HG02798 (cell line): ENCODE measurements around the gene ETFRF1.

Experiments used
- ATAC-seq: cut with Tn5 transposase; IDR thresholded peaks from one replicate; pipeline ENCODE4 v1.9.1; 2021; ENCODE audit warnings: mild to moderate bottlenecking; ENCODE audit not compliant: unreplicated experiment, poor library complexity

ETFRF1 gene, protein sequence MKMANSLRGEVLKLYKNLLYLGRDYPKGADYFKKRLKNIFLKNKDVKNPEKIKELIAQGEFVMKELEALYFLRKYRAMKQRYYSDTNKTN

DNA sequence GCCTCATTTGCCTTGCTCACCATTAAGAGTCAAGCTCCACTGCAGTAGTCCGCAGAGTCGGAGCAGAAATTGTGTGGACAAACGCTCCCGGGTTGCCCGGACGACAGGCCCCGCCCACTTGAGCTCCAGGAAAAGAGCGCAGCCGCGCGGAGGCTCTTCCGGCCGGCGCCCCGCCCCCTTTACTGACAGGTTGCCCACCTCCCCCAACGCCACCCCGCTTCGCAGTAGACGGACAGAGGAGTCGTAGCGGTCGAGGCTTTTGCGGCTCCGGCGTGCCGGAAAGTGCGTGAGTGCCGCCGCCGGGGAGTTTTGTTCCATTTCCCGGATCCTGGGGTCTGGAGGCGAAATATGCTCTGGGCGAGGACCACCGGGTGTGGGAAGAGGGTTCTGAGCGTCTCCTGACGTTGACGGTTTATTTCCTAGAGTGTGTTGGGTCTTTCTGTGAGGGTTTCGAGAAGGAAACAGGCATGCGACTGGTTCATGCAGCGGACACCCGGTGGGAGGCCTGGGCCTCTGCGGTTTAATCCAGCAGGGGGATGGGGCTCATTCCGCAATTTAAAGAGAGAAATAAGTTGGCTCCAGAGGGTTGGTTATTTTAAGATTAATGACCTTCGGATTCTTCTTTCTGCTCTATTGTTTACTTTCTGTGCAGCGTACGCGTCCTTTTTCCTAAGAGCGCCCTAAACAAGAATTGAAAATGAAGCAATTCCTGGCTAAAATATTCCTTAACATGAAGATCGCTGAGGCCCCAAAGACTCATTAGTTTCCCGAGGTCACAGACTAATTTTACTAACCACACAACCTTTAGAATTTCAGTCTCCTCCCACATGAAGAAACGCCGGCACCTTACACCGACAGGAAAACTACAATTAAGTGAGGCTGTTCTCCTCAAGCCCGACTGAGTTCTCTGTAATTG lies at the start of gene ETFRF1, which contains the start of gene DNAI7:
Gene ETFRF1, plus strand, starts transcription at position 182 of the 916 bp plus-strand sequence. CDS start 8,720 bp downstream, outside the sequence.
Gene DNAI7, minus strand, starts transcription at position 105 of the 916 bp plus-strand sequence. Its CDS starts 82 bp downstream, at position 23.
- peak; percentile 98 for ATAC-seq

DNA sequence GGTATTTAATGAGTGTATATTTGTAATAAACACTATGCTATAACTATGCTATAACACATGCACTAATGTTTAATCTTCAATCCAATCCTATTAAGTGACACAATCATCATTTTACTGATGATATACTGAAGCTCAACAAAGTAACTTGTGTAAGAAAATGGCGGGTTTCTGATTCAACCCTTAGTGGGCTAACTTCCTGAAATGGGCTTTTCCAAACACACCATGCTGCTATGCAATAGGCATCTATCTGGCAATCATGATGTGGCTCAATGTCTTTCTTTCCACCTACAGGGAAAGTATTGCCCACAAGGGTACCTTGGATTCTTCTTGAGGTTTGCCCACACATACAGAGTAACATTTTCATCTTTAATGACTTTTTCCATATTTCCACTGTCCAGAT lies 48.4 kb upstream of the ETFRF1 start:
- ATAC-seq = no peak

DNA sequence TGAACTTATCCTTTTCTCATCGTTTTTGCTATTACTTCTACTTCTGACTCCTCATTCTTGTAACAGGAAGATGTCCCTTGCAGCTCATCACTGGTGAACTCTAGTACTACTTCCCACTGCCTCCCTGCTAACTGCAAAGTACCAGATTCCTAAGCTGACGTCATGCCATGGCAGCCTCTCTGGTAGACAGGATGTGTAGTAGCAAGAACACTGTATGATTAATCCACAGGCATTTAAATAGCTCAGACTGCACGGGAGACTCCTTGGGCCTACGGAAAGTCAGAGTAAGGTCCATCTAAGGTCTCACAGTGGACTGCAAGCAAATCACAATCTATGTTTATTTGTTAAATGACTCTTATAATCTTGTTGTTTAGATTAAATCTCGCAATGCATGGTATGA lies 43.6 kb upstream of the ETFRF1 start:
- no peak for ATAC-seq

DNA sequence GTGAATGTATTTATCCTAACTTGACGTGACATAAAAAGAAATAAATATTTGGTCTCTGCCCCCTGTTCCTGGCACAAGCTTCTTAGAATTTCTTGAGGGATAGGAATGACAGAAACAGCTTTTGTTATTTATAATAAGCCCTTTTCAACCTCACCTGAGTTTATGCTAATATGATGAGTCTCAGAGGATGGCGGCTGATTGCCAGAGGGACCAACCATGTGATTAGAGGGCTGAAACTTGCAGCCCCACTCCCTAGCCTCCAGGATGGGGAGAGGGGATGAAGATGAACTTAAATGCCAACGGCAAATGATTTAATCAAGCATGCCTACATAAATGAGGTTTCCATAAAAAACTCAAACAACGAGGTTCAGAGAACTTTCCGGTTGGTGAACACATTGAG lies 43.0 kb upstream of the ETFRF1 start:
- ATAC-seq = no peak

DNA sequence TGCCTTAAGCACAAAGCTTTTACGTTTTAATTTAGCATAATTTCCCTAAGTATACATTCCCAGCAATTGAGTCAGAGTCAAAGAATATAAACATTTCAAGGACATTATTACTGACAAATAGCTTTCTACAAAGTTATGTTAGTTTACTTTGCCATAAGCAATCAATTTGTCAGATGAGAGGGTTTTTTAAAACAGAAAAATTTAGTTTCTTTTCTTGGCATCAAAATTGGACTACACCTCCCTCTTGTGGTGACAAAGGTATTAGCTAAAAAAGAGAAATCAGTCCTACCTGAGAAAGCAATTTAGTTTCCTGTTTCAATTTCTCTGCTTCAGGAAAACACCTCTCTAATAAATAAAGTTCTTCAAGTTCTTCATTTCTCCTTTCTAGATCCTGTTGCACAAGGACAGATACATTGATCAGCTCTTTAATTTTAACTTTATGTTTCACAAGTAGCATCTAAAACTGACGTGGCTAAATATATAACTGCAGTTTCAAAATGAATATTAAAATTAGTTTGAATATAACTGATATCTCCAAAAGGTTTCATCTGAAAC lies 39.9 kb upstream of the ETFRF1 start:
- ATAC-seq = peak; percentile 59

DNA sequence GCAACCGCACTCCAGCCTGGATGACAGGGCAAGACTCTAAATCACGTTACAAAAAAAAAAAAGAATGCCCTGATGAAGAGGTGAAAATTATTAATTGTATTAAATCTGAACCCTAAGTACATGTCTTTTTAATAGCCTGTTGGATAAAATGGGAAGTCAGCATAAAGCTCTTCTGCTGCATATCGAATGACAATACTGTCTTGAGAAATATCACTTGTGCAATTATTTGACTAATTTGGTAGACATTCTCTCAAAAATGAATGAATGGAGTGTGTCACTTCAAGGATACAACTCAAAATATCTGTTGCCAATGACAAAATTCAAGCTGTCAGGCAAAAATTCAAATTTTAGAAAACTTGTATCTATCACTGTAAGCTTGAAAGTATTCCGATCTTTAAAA lies 39.0 kb upstream of the ETFRF1 start:
- ATAC-seq = no peak

DNA sequence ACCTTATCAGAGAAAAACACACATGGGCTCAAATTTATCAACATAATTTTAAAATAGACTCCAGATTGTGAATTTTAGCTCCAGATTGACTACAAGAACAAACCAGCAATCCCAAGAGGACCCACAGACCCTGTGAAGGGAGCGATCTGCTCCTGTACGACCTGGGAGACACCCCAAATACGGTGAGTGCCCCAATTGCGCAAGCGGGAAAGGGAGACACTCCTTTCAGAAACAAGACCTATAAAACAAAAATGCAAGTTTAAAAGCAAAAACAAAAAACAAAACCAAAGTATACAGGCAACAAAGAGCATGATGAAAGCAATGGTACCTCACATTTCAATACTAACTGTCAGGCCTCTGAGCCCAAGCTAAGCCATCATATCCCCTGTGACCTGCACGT lies 32.2 kb upstream of the ETFRF1 start:
- ATAC-seq = no peak

DNA sequence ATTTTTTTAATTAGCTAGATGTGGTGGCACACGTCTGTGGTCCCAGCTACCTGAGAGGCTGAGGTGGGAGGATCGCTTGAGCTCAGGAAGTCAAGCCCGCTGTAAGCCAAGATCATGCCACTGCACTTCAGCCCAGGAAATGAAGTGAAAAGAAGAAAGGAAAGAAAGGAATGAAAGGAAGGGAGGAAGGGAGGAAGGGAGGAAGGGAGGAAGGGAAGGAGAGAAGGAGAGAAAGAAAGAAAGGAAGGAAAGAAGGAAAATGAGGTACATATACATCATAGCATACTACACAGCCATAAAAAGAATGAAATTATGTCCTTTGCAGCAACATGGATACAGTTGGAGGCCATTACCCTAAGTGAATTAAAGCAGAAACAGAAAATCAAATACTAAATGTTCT lies 12.3 kb upstream of the ETFRF1 start:
- ATAC-seq = no peak

DNA sequence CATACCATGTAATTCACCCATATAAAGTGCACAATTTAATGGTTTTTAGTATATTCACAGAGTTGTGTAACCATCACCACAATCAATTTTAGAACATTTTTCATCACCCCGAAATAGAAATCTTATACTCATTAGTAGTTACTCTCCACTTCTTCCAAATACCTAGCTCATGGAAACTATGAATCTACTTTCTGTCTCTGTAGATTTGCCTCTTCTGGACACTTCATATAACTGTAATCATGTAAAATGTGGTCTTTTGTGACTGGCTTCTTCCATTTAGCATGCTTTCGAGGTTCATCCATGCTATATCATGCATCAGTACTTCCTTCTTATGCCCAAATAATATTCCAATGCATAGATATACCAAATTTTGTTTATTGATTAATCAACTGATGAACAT lies 10.9 kb upstream of the ETFRF1 start:
- ATAC-seq = no peak

DNA sequence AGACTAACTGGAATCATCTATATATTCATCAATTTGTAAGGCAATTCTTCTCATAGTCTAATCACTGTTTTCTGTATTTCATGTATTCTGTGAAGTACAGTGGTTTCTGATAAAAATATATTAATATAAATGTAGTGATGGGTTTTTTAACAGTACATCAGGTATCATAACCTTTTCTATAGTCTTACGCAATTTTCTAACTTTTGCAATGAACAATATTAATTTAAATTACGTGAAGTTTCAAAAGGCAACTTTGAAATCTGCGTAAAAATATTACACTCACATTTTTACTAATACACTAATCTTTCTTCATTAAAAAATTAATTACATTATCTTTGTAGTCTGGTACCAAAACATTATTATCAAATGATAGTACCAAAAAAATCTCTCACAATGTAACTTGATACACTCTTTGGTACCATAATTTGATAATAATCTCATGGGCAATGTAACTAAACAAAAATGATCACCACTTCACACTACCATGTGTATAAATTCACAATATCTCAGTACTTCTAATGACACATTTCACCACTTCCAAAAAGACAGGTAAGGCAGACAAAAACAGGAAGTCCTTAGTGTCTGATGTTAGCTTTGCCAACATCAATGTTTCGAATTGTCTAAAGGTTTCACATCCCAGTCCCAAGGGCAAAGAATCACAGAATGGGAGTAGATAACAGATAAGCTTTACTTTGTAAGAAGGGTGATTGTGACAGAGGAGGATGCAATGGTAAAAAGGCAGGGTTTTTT lies 8.8 kb upstream of the ETFRF1 start:
- ATAC-seq = peak; percentile 36

DNA sequence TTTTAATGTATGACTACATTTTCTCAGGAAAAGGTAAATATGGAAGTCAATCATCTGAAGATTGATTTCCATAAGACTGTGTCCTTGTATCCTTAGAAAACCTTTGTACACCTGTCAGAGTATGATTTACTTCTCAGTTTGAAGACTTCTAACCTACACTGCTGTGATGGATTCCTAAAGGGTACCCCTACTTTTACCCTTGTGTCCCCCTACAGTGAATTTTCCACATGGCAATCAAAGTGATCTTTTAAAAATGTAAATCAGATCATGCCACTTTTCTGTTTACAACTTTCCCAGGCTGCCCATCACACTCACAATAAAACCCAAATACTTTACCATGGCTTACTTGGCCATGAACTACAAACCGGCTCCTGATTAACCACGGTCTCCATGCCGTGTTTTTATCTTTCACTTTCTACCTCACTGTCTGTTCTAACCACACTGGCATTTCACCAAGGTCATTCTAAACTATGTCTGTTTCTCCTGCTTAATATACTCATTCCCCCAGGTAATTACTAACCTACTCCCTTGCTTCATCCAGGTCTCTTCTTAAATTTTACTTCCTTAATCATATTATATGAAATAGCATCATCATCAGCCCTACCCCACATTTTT lies 8.1 kb upstream of the ETFRF1 start:
- peak; percentile 88 for ATAC-seq

DNA sequence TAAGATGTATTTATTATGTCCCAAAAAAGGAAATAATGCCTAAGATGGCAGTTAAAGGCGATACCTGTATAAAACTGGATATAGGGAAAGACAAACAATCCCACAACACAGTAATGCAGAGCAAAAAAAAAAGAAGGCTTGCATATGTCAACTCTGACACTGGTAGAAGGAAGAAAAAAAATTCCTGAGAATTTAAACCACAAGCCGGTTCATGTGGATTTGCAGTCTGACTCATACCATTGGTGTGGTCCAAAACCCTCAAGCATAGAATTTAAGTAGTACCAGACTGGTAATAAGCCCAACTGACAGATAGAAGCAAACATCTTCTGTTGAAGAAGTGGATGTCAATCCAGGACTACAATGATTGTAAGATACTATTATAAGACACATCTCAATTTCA lies 7.3 kb upstream of the ETFRF1 start:
- no peak for ATAC-seq

DNA sequence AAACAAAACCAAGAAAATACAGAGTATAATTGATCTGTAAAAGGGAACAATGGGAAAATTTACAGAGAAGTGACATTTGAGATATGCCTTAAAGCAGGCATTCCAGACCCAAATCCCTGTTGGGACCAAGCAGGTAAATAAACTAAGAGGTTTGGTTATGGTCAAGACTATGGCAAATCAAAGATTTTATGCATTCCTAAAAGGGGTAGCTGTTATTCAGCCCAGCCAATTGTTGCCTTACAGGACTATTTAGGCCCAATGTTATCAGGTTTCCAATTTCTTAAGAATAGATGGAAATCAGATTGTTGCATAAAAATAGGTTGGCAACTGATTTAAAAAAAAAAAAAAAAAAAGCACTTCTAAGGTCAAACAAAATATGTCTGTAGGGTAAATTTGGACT lies 5.4 kb upstream of the ETFRF1 start:
- no peak for ATAC-seq

DNA sequence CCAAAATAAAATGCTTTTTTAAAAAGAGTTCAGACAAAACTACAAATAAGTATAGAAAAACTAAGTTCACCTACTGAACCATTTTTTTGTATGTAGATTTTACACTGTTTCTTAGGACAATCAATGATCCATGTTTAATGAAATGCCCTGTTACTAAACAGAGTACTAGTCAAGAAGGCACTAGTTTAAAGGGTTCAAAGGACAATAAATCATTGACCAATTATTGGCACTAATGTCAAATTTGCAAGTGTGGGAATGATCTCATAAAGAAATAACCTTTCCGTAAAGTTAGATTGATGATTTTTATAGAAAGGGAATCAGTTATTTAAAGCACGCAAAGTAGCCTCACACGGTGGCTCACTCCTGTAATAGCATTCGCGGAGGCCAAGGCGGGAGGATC lies 4.2 kb upstream of the ETFRF1 start:
- ATAC-seq = no peak

DNA sequence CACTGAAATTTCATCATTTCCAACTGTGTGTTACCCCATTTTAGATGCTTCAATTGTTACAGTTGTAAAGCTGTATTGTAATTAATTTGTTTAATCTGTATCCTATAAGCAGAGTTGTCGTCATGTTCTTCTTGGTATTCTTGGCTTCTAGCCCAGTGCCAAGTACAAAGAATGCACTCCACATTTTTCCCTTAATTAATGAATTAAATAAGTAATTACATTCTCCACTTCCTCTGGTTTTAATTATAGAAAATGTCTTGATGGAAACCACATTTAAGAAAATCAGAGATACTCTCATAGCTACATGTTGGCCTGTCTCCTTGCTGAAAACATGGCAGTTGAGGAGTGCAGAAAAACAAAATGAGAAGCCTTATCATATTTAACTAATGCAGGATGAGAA lies 823 bp upstream of the ETFRF1 start:
- no peak for ATAC-seq

DNA sequence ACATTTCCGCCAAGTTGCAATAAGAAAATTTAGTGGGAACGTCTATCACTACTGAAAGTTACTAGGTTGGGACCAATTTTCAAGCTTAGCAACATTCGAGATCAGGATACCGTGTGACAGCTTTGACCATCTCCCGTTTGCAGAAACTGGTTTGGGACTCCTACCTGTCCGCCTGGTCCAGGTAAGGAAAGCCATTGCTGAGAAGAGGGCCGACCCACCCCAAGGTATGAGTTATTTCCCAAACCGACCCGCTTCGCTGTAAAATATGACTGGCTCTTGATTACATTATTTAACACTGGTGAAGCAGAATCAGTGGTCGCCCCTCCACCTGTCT lies 348 bp upstream of the ETFRF1 start:
- ATAC-seq = no peak

DNA sequence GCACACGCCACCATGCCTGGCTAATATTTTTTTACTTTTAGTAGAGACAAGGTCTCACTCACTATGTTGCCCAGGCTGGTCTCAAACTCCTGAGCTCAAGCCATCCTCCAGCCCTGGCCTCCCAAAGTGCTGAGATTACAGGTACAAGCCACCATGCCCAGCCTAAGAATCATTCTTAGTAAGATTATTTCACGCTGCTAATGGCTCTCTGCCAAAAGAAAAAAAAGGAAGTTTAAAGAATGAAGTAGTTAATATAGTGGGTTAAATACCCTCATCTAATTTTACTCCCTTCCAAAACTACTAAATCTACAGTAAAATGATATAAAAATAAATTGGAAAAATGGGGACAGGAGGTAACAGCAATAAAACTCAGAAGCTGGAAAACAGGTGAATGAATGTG lies 2.6 kb downstream of the ETFRF1 start:
- ATAC-seq = no peak

DNA sequence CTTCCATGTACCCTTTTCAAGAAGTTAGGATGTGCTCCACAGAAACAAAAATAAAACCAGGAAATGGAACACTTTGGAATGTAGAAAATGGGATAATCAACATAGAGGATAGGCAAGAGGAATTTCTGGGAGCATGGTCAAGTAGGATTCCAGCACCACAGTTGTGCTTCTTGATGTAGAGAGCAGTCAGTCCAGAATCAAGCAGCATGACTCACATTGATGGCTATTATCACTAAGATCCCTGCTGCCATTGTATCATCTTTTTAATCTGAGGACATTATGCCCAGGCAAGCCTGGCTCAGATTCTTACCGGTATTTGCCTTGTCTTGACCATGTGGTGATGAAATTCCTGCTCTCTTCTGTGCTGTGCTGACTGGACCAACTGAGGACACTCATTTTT lies 5.7 kb downstream of the ETFRF1 start:
- ATAC-seq = no peak

DNA sequence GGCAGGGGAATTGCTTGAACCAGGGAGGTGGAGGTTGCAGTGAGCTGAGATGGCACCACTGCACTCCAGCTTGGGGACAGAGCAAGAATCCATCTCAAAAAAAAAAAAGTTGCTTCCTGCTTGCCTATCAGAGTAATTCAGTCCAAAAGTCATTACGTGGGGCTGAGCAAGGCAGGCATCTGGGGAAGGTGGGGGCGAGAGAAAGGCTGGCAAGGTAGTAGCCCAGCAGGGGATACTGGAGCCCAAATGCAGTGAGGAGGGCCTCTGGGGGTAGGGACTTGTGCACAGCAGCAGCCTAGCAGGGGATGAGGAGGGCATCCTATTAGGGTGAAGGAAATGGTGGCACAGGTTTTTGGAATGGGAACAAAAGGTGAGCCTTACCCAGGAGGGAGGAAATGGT lies 7.1 kb downstream of the ETFRF1 start:
- ATAC-seq = no peak

DNA sequence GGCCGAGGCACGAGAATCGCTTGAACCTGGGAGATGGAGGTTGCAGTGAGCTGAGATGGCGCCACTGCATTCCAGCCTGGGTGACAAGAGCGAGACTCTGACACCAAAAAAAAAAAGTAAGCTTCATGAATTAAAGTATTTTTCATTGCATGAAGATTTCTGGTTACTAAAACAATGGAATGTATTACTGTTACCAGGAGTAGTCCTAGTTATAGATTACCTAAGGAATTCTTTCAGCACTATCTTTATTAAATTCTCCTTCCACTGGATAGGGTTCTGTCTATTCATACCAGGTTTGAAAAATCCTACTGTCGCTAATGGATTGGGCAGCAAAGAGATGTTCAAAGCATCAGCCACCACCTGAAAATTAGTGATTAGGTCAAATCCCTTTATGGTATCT lies 12.4 kb downstream of the ETFRF1 start:
- ATAC-seq = no peak

DNA sequence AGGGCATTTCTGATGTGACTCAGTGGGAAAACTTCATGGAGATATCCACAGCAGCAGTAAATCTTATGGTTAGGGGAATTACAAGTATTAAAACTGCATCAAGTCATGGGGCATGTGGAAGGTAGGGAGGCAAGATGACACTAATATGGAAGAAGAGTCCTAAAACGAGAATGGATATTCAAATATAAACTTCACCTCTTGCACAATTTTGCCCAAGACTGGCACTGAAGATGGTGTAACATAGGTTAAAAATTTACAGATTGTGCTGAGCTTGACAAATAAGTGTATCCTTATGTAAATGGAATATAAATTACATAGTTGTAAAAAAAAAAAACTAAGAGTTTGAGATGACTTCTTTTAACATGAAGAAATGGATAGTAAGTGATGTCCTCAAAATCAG lies 12.8 kb downstream of the ETFRF1 start:
- ATAC-seq = no peak
